Activated T-cell treated with anti-CD3 and anti-CD28 coated beads, Interleukin-2, amount 50 U/mL, for 48 hours (primary cell): Measurements from ENCODE around the gene PTX3.

Experiments used
- DNase-seq, 2 experiments: peaks; one replicate each; pipeline ENCODE4 v3.0.0-alpha.2; 2020

The PTX3 gene

DNA sequence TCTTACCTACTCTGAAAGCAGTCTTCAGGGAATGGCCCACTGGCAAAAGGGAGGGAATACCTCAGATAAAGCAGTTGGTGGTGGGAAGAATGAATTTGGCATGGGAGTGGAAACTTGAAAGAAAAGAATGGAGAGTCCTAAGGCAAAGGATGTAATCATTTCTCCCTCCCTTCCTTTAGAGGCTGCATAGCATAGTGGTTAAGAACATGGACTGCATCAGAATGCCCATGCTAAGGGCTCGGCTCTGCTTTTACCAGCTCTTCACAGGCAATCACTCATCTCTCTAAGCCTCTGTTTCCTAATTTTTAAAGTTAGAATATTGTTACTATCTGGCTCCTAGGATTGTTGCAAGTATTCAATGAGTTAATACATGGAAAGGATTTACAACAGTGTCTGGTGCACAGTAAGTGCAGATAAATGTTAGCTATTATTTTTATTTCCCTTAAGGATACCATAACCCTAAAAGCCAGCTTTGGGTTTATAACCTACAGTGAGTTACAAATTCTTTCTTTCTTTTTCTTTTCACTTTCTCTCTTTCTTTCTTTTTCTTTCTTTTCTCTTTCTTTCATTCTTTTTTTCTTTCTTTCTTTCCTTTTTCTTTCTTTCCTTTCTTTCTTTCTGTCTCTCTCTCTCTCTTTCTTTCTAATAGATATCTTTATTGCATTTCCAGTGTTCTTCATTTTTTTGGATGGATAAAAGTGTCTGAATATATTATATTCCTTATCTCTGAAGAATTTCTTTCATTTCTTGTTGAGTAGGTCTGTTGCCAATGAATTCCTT lies 43.0 kb downstream of the PTX3 start:
- DNase-seq = no peak

DNA sequence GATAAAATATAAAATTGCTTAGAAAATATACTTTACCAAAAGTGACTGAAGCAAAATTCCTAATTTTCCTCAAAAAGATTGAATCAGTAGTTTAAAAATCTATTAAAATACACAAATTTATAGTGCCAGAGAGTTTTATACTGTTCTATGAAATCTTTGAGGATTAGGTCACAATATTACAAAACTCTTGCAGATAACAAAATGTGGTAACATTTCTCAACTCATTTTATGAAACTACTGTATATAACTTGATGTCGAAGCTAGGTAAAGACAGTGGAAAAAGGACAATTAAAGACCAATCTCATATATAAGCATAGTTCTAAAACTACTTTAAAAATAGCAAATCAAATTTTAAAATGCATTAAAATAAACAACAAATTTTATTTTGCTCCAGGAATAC lies 50.7 kb downstream of the PTX3 start:
- no peak for DNase-seq

DNA sequence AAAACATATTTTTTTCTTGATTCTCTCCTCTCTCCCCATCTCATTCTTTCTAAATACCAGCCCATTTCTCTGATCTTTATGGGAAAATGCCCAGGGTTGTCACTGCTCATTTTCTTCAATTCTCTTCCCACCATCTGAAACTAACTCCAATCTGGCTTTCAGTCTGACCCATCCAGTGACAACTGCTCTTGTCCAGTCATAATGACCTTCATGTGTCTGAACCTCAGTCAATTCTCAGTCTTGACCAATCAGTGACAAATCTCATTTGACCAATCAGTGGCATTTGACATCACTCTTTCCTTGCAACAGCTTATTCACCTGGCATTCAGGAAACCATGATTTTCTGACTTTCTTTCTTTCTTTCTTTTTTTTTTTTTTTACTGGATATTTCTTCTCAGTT lies 51.5 kb downstream of the PTX3 start:
- DNase-seq = no peak

DNA sequence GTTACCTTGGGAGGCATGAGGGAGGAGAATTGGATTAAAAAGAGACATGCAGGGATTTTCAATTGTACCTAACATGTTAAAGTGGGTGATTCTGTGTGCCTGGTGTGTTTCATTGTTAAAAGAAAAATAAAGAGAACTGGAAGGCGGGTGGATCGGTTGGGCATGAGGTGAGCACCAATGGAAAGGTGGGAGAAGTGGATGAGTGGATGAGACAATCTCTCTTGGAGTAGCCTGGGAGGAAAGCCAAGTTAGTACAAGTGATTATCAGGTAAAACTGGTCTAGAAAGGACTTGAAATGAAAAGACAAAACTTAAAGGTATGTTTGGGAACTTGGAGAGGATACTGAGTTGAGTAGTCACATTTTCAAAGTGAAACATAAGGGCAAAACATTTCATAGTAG lies 54.5 kb downstream of the PTX3 start:
- no peak for DNase-seq
